ENCODE results near the gene NEK11.

The NEK11 gene

DNA sequence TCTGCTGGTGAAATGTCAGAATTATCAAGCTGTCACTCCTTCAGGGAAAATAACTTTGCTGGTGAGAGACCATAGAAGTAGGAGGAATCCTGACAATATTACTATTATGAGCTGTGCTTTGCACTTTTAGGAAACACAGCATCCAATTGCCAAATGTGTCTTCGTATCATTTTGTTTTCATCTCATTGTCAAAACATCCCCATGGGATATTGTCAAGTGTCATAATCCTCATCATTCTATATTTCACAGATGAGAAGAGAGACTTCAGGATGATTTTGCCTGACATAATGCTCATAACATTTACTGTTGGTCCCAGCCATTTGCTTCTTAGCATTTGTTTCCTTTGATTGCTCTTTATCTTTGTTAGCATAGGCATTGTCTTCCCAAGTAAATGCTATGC, 234.4 kb downstream of the NEK11 start:
- TF ChIP-seq EZH2phosphoT487 (IDR thresholded peaks at IDR 0.05; ENCODE audit: borderline replicate concordance), result no peak
- TF ChIP-seq, protein P1, sequence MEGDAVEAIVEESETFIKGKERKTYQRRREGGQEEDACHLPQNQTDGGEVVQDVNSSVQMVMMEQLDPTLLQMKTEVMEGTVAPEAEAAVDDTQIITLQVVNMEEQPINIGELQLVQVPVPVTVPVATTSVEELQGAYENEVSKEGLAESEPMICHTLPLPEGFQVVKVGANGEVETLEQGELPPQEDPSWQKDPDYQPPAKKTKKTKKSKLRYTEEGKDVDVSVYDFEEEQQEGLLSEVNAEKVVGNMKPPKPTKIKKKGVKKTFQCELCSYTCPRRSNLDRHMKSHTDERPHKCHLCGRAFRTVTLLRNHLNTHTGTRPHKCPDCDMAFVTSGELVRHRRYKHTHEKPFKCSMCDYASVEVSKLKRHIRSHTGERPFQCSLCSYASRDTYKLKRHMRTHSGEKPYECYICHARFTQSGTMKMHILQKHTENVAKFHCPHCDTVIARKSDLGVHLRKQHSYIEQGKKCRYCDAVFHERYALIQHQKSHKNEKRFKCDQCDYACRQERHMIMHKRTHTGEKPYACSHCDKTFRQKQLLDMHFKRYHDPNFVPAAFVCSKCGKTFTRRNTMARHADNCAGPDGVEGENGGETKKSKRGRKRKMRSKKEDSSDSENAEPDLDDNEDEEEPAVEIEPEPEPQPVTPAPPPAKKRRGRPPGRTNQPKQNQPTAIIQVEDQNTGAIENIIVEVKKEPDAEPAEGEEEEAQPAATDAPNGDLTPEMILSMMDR (conservative IDR thresholded peaks at IDR 0.05; ENCODE audit: low read length), result no peak
- H3K79me2 ChIP-seq (ENCODE audit: insufficient read depth, low read length), result no peaks in the 10 kb centered on the region
- H3K27me3 ChIP-seq (ENCODE audit: insufficient read depth, low read length, poor library complexity, severe bottlenecking), result no peaks in the 10 kb centered on the region
- H2AFZ ChIP-seq (ENCODE audit: low read length), result no peak overlapping the region
- no peaks in the 10 kb centered on the region; the same call in 1 of the 2 replicates for H3K9me3 ChIP-seq (ENCODE audit: insufficient read depth, low read depth, low read length)
- no peak overlapping the region for H3K9ac ChIP-seq (ENCODE audit: low read depth, low read length, poor library complexity, severe bottlenecking)
- H3K36me3 ChIP-seq (ENCODE audit: insufficient read depth, low read length), result no peaks in the 10 kb centered on the region
- H4K20me1 ChIP-seq (ENCODE audit: insufficient read depth, low read length, poor library complexity, severe bottlenecking), result no peaks in the 10 kb centered on the region
- no peak overlapping the region for H3K4me2 ChIP-seq (ENCODE audit: low read depth, low read length, poor library complexity, severe bottlenecking)
- no peaks in the 10 kb centered on the region for H3K9me2 ChIP-seq (replicated peaks; ENCODE audit: low read depth, low read length)
- no peaks in the 10 kb centered on the region for H3F3A ChIP-seq (ENCODE audit: low read depth)
- H3K4me1 ChIP-seq (ENCODE audit: insufficient read depth, low read length, poor library complexity, severe bottlenecking), result no peaks in the 10 kb centered on the region
- H3K4me3 ChIP-seq (ENCODE audit: low read length, poor library complexity, severe bottlenecking), result no peak overlapping the region

DNA sequence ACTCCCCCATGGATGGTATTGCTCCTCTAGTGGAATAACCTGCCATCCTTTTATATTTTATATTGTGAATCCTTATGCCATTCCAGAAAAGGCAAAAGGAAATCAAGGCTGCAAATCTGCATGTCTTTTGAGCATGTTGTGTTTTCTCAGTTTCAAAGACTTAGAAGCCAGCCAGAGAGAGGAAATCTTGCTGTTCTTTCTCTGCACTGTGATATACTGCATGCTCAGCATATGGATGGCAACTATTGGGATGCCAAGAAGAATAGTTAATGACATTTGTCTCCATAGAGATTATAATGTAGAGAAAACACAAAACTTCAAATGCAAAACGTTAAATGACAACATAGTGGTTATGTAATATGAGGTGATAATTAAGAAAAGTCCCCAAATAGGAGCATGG, 248.9 kb downstream of the NEK11 start:
- no peak overlapping the region for H3K4me2 ChIP-seq (ENCODE audit: low read depth, low read length, poor library complexity, severe bottlenecking)
- H4K20me1 ChIP-seq (ENCODE audit: insufficient read depth, low read length, poor library complexity, severe bottlenecking), result no peaks in the 10 kb centered on the region
- no peaks in the 10 kb centered on the region for H3K36me3 ChIP-seq (ENCODE audit: insufficient read depth, low read length)
- H3F3A ChIP-seq (ENCODE audit: low read depth), result no peaks in the 10 kb centered on the region
- H3K9ac ChIP-seq (ENCODE audit: low read depth, low read length, poor library complexity, severe bottlenecking), result no peak overlapping the region
- H3K27me3 ChIP-seq (ENCODE audit: insufficient read depth, low read length, poor library complexity, severe bottlenecking), result no peaks in the 10 kb centered on the region
- H3K9me2 ChIP-seq (replicated peaks; ENCODE audit: low read depth, low read length), result no peaks in the 10 kb centered on the region
- no peak overlapping the region for H3K4me3 ChIP-seq (ENCODE audit: low read length, poor library complexity, severe bottlenecking)
- H3K9me3 ChIP-seq (ENCODE audit: insufficient read depth, low read depth, low read length), result no peaks in the 10 kb centered on the region
- H3K4me1 ChIP-seq (ENCODE audit: insufficient read depth, low read length, poor library complexity, severe bottlenecking), result no peaks in the 10 kb centered on the region
- TF ChIP-seq, protein P1 (conservative IDR thresholded peaks at IDR 0.05; ENCODE audit: low read length), result no peak
- TF ChIP-seq EZH2phosphoT487 (IDR thresholded peaks at IDR 0.05; ENCODE audit: borderline replicate concordance), result no peak
- H3K79me2 ChIP-seq (ENCODE audit: insufficient read depth, low read length), result no peaks in the 10 kb centered on the region
- H2AFZ ChIP-seq (ENCODE audit: low read length), result no peak overlapping the region

DNA sequence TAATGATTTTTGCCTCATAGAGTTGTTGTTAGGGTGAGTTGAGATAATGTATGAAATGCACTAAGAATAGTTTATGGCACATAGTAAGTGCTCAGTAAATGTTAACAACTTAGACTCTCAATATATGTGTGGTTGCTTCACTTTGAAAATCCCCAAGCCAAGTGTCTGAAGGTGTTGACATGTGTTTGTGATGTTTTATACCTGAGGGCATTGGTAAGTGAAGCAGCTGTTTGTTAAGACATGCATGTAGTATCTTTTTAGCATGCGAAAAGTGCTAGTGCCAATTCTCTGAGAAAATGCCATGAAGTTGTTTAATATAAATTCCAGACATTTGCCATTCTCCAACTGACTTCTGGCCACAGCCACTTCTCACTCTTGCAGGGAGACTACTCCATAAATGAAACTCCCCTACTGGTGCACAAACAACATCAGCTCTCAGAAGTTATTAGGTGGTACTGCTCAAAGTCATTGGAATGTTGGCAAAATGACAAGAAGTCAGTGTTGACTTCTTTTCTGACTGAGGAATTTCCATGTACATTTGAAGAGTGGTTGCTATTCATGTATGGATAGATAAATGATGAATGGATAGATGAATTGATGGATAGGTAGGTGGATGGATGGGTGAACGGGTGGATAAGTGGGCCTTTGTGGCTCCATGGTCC, 251.3 kb downstream of the NEK11 start:
- Histone ChIP-seq H3K4me2 (ENCODE audit: low read depth, low read length, poor library complexity, severe bottlenecking) (no peak overlapping the region), H3F3A (ENCODE audit: low read depth) (no peaks in the 10 kb centered on the region), H3K9ac (ENCODE audit: low read depth, low read length, poor library complexity, severe bottlenecking) (no peak overlapping the region), H3K9me2 (replicated peaks; ENCODE audit: low read depth, low read length) (no peaks in the 10 kb centered on the region), H3K36me3 (ENCODE audit: insufficient read depth, low read length) (no peaks in the 10 kb centered on the region), H2AFZ (ENCODE audit: low read length) (no peak overlapping the region), H3K27me3 (ENCODE audit: insufficient read depth, low read length, poor library complexity, severe bottlenecking) (no peaks in the 10 kb centered on the region), H3K4me1 (ENCODE audit: insufficient read depth, low read length, poor library complexity, severe bottlenecking) (no peaks in the 10 kb centered on the region), H3K4me3 (ENCODE audit: low read length, poor library complexity, severe bottlenecking) (no peak overlapping the region), H3K79me2 (ENCODE audit: insufficient read depth, low read length) (no peaks in the 10 kb centered on the region), H4K20me1 (ENCODE audit: insufficient read depth, low read length, poor library complexity, severe bottlenecking) (no peaks in the 10 kb centered on the region), H3K9me3 (ENCODE audit: insufficient read depth, low read depth, low read length) (no peaks in the 10 kb centered on the region)
- no peak for TF ChIP-seq EZH2phosphoT487 (IDR thresholded peaks at IDR 0.05; ENCODE audit: borderline replicate concordance)
- TF ChIP-seq, protein P1 (conservative IDR thresholded peaks at IDR 0.05; ENCODE audit: low read length), result no peak

All from Loucy (cell line).